Measurements from ENCODE around the gene INPP5A.

INPP5A gene

GRCh38 chr10:132656283-132657126, 118.9 kb downstream of the INPP5A start:
- no peaks in the 10 kb centered on the region for H3K36me3 ChIP-seq (replicated peaks)
- in situ Hi-C loops (cut with HindIII; ENCODE audit: low pct_ligation_motif_present, low sequenced_read_pairs) = no loop called here
- DNase-seq = no peak
- TF ChIP-seq CTCF (IDR thresholded peaks at IDR 0.05; ENCODE audit: low read depth, low read length, missing control alignments) = no peak
- no peaks in the 10 kb centered on the region for H3K27me3 ChIP-seq (replicated peaks)
- no peak overlapping the region for H3K4me3 ChIP-seq (ENCODE audit: low read depth, low read length)
- H3K27ac ChIP-seq = no peak overlapping the region

DNA sequence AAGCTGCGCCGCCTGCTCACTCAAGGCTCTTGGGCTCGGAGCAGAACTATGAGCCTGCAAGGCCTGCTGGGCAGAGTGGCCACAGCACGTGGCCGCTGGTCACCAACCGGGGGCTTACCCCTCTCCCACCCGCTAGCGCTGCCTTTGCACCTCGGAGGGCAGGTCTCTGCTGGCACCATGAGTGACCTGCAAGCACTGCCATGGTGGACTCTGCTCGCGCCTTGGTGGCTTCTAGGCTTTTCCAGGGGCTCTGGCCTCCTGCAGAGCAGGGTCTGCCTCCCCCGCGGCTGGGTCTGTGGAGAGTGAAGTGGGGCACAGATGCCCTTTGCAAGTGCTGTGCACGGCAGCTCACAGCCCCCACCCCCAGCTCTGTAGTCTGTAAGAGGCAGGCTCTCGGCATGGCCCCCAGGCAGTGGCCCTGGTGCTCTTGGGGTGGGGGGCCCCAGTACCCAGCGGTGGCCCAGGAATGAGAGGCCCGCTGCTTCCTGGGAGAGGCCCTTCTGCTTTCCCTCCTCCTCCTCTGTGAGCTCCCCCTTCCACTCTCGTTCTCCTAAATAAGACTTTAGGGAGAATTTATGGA, 119.6 kb downstream of the INPP5A start:
- H3K27ac ChIP-seq = no peak overlapping the region
- H3K36me3 ChIP-seq (replicated peaks) = no peaks in the 10 kb centered on the region
- TF ChIP-seq CTCF (IDR thresholded peaks at IDR 0.05; ENCODE audit: low read depth, low read length, missing control alignments) = no peak
- DNase-seq = no peak
- H3K27me3 ChIP-seq (replicated peaks) = no peaks in the 10 kb centered on the region
- H3K4me3 ChIP-seq (ENCODE audit: low read depth, low read length) = no peak overlapping the region
- in situ Hi-C loops (cut with HindIII; ENCODE audit: low pct_ligation_motif_present, low sequenced_read_pairs) = no loop called here

DNA sequence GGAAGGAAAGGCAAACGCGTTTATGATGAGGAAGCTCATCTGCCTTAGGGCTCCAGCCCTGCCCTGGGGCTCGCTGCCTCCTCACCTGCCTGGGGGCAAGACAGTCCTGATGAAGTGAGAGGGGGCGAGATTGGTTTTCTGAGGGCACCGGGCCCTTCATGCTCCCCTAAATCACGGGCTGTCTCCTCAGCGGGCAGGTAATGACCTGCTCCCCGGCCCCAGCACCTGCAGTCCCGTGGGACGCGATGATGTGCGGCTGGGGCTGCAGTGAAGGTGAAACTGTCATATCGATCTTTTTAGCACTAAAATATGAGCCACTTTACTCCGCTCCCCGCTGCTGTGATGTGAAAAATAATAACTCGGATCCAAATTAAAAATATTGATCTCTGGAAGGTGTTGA, 120.2 kb downstream of the INPP5A start:
- DNase-seq = no peak
- TF ChIP-seq CTCF (IDR thresholded peaks at IDR 0.05; ENCODE audit: low read depth, low read length, missing control alignments) = no peak
- Histone ChIP-seq H3K36me3 (replicated peaks) (no peaks in the 10 kb centered on the region), H3K4me3 (ENCODE audit: low read depth, low read length) (no peak overlapping the region), H3K27me3 (replicated peaks) (no peaks in the 10 kb centered on the region), H3K27ac (no peak overlapping the region)
- in situ Hi-C loops (cut with HindIII; ENCODE audit: low pct_ligation_motif_present, low sequenced_read_pairs) = no loop called here

- in situ Hi-C loops (cut with HindIII; ENCODE audit: low pct_ligation_motif_present, low sequenced_read_pairs) = no loop called here
- H3K27me3 ChIP-seq (replicated peaks) = no peaks in the 10 kb centered on the region
- H3K36me3 ChIP-seq (replicated peaks) = no peaks in the 10 kb centered on the region
- DNase-seq = no peak
- TF ChIP-seq CTCF (IDR thresholded peaks at IDR 0.05; ENCODE audit: low read depth, low read length, missing control alignments) = no peak
- no peak overlapping the region for H3K27ac ChIP-seq
- H3K4me3 ChIP-seq (ENCODE audit: low read depth, low read length) = no peak overlapping the region
Observed at GRCh38 chr10:132658546-132659205, 121.1 kb downstream of the INPP5A start.

GRCh38 chr10:132659206-132660091, 121.9 kb downstream of the INPP5A start:
- TF ChIP-seq CTCF (IDR thresholded peaks at IDR 0.05; ENCODE audit: low read depth, low read length, missing control alignments) = no peak
- DNase-seq = no peak
- H3K4me3 ChIP-seq (ENCODE audit: low read depth, low read length) = no peak overlapping the region
- in situ Hi-C loops (cut with HindIII; ENCODE audit: low pct_ligation_motif_present, low sequenced_read_pairs) = no loop called here
- H3K27ac ChIP-seq = no peak overlapping the region
- H3K36me3 ChIP-seq (replicated peaks) = no peaks in the 10 kb centered on the region
- no peaks in the 10 kb centered on the region for H3K27me3 ChIP-seq (replicated peaks)
